ENCODE measurements around the gene RNF7. TPM values are rescaled to one million over a fixed set of nuclear protein-coding genes. Genes with fewer than 3 reads are reported as not detected.

The RNF7 gene
- polyA plus RNA-seq, 2 of the 4 experiments (the other 2 are of a cell fraction), result 84.1 to 147 TPM

DNA sequence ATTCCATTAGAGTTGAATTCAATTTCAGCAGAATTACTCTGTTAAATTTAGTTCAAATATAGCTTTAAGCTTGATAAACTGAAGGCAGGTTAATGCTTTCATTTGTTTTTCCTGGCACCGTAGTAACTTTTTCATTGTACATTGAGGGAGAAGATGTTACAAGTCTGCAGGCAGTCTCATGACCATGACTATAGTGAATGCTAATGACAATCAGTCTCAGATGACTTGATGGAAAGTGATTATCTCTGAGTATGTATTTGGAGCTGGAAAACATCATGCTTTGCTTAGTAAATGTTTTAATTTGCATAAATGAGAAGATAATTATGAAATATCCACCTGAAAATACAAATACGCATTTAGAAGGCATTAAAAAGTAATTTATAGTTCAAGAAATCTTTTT, 16.0 kb upstream of the RNF7 start:
- no peak overlapping the region for H3K27ac ChIP-seq
- TF ChIP-seq EHMT2 (IDR thresholded peaks at IDR 0.05; ENCODE audit: low read depth), result no peak
- TF ChIP-seq GATA3 (IDR thresholded peaks at IDR 0.05; ENCODE audit: borderline replicate concordance), result no peak
- no peak for TF ChIP-seq HOXB5 (CRISPR knock-in tag; IDR thresholded peaks at IDR 0.05)
- no peak for TF ChIP-seq ZNF302 (CRISPR knock-in tag; IDR thresholded peaks at IDR 0.05)
- TF ChIP-seq, protein P1, sequence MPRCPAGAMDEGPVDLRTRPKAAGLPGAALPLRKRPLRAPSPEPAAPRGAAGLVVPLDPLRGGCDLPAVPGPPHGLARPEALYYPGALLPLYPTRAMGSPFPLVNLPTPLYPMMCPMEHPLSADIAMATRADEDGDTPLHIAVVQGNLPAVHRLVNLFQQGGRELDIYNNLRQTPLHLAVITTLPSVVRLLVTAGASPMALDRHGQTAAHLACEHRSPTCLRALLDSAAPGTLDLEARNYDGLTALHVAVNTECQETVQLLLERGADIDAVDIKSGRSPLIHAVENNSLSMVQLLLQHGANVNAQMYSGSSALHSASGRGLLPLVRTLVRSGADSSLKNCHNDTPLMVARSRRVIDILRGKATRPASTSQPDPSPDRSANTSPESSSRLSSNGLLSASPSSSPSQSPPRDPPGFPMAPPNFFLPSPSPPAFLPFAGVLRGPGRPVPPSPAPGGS (IDR thresholded peaks at IDR 0.05), result no peak
- no peak for TF ChIP-seq TFCP2L1 (CRISPR knock-in tag; IDR thresholded peaks at IDR 0.05)
- no peak for TF ChIP-seq HOXB13 (CRISPR knock-in tag; IDR thresholded peaks at IDR 0.05; ENCODE audit: low read depth)
- TF ChIP-seq HDAC2 (IDR thresholded peaks at IDR 0.05), result no peak
- TF ChIP-seq, protein P2, sequence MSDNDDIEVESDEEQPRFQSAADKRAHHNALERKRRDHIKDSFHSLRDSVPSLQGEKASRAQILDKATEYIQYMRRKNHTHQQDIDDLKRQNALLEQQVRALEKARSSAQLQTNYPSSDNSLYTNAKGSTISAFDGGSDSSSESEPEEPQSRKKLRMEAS (IDR thresholded peaks at IDR 0.05), result no peak
- ATAC-seq, result no peak
- CTCF ChIA-PET, result interaction anchor here (1.0 to 2.9 kb wide), 3 partner anchors 17 to 191 kb away, joined by 3 to 9 read pairs (median 4); partner anchors contain the start of gene RNF7
- H3K4me1 ChIP-seq, result no peaks in the 10 kb centered on the region
- 64% methylated on average over 2 of the region's 2 CpGs for WGBS (ENCODE audit: missing lambda C conversion rate)
- H3K4me3 ChIP-seq, result no peak overlapping the region
- POLR2A ChIA-PET, result no interaction called here
- H3K9me3 ChIP-seq, result no peaks in the 10 kb centered on the region
- no peak for DNase-seq (ENCODE audit: low read depth in 1 of 2, low spot score in 1 of 2)
- H3K4me2 ChIP-seq, result no peak overlapping the region
- FAIRE-seq, result no peak

DNA sequence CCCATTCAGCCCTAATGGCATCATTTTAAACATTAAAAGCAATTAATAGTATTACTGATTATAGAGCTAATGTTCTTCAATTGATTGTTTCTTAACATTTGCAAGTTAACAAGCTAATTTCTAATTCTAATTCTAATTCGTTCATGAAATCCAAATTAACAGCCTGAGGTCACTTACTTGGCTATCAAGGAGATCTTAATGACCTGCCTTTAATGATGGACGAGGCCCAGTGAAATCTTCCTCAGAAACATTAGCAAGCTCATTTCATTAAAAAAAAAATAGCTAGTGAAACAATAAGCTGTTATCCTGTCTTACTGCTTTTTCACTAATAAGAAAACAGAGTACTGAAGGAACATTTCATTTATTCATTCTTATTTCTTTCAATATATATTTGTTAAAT, 15.4 kb upstream of the RNF7 start:
- TF ChIP-seq RAD21 (conservative IDR thresholded peaks at IDR 0.05 in 1 of 2, IDR thresholded peaks at IDR 0.05 in 1 of 2) (no peak), RFX5 (IDR thresholded peaks at IDR 0.05) (no peak), ZC3H11A (IDR thresholded peaks at IDR 0.05) (no peak), NFE2L2 (conservative IDR thresholded peaks at IDR 0.05; ENCODE audit: low read length) (no peak), CBX2 (IDR thresholded peaks at IDR 0.05; ENCODE audit: borderline replicate concordance, low read depth) (no peak), MAFK (IDR thresholded peaks at IDR 0.05; ENCODE audit: partially characterized antibody) (no peak), POLR2AphosphoS2 (conservative IDR thresholded peaks at IDR 0.05; ENCODE audit: low read length) (no peak), HEYL (CRISPR knock-in tag; IDR thresholded peaks at IDR 0.05) (no peak), KDM1A (IDR thresholded peaks at IDR 0.05; ENCODE audit: low read depth) (no peak), ZSCAN20 (CRISPR knock-in tag; IDR thresholded peaks at IDR 0.05) (no peak)
- ATAC-seq (no peak), FAIRE-seq (no peak), DNase-seq (ENCODE audit: low read depth in 1 of 2, low spot score in 1 of 2) (no peak)
- 37% methylated on average over 2 of the region's 2 CpGs for WGBS (ENCODE audit: missing lambda C conversion rate)
- Histone ChIP-seq H3K4me1 (no peaks in the 10 kb centered on the region), H3K4me3 (no peak overlapping the region), H3K27ac (no peak overlapping the region), H3K9me3 (no peaks in the 10 kb centered on the region), H3K4me2 (no peak overlapping the region)
- POLR2A ChIA-PET, result no interaction called here
- CTCF ChIA-PET, result interaction anchor here (1.0 to 2.9 kb wide), 4 partner anchors 11 to 190 kb away, joined by 3 to 9 read pairs (median 4); partner anchors contain the start of gene RNF7

DNA sequence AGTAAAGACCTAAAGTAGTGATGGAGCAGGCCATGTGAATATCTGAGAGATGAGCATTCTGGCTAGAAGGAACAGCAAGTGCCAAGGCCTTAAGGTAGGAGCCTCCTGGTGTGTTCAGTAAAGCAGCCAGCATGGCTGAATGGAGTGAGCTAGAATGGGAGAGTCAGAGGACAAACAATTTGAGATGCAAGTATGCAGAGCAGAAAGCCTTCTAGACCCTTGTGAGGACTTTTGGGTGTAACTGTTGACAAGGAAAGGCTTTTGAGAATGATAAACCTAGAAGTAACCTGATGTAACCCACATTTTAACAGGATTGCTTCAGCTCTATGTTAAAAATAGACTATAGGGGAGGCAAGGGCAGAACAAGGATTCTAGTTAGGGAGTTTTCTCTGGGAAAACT, 14.8 kb upstream of the RNF7 start:
- POLR2A ChIA-PET, result no interaction called here
- no peak for DNase-seq (ENCODE audit: low read depth in 1 of 2, low spot score in 1 of 2)
- Histone ChIP-seq H3K4me3 (no peak overlapping the region), H3K27ac (no peak overlapping the region), H3K4me2 (no peak overlapping the region), H3K9me3 (no peaks in the 10 kb centered on the region), H3K4me1 (no peaks in the 10 kb centered on the region; the same call in 2 of the 3 replicates)
- ATAC-seq, result no peak
- no peak for FAIRE-seq
- no peak for TF ChIP-seq KDM5A (IDR thresholded peaks at IDR 0.05)
- CTCF ChIA-PET, result interaction anchor here (1.0 to 2.9 kb wide), 5 partner anchors 11 to 190 kb away, joined by 3 to 9 read pairs (median 4); partner anchors contain the start of gene RNF7

DNA sequence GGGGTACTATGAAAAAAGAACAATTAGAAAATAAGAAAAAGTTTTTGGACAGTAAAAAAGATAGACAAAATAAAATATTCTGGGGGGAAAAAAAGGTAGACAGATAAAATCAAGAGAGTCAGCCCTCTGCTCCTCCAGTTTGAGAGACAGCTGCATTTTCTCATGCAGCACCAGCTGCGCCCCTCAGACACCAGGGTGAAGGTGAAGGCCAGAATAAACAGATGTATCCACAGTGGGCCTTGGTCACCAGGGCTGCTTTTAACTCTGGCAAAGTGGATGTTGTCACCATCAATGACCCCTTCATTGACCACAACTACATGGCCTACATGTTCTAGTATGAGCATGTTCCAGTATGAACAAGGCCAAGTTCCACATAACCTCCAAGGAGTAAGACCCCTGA, 13.9 kb upstream of the RNF7 start:
- Histone ChIP-seq H3K27ac (no peak overlapping the region), H3K4me2 (no peak overlapping the region), H3K4me3 (no peak overlapping the region), H3K4me1 (no peaks in the 10 kb centered on the region; the same call in 2 of the 3 replicates), H3K9me3 (no peaks in the 10 kb centered on the region)
- ATAC-seq (no peak), FAIRE-seq (no peak), DNase-seq (ENCODE audit: low read depth in 1 of 2, low spot score in 1 of 2) (no peak)
- CTCF ChIA-PET, result interaction anchor here (1.0 to 1.2 kb wide), 2 partner anchors 10 to 23 kb away, joined by 3 to 4 read pairs; no protein-coding TSS in a partner anchor
- POLR2A ChIA-PET, result no interaction called here
- TF ChIP-seq CBX8 (IDR thresholded peaks at IDR 0.05) (no peak), EHF (CRISPR knock-in tag; IDR thresholded peaks at IDR 0.05) (no peak), CHD2 (IDR thresholded peaks at IDR 0.05; ENCODE audit: low read length, partially characterized antibody) (no peak), NFE2L2 (conservative IDR thresholded peaks at IDR 0.05; ENCODE audit: low read length) (no peak), ZNF302 (CRISPR knock-in tag; IDR thresholded peaks at IDR 0.05) (no peak), RNF2 (IDR thresholded peaks at IDR 0.05; ENCODE audit: borderline replicate concordance, low read depth) (no peak)
- TF ChIP-seq, protein P1 (IDR thresholded peaks at IDR 0.05), result no peak
- 92% methylated on average over 1 of the region's 1 CpG for WGBS (ENCODE audit: missing lambda C conversion rate)
